ENCODE measurements around the gene NEK6.

NEK6 gene

GRCh38 chr9:124373851-124374250, 116.1 kb downstream of the NEK6 start:
- DNase-seq (ENCODE audit: low read depth): no peak

- DNase-seq (ENCODE audit: low read depth): no peak
These were observed 118.0 kb downstream of the NEK6 start for GRCh38 chr9:124375726-124376125.

GRCh38 chr9:124376329-124376728, 118.6 kb downstream of the NEK6 start:
- no peak for DNase-seq (ENCODE audit: low read depth)

- DNase-seq (ENCODE audit: low read depth): no peak
These were observed 120.0 kb downstream of the NEK6 start for GRCh38 chr9:124377551-124378406.

GRCh38 chr9:124381170-124381945, 123.6 kb downstream of the NEK6 start:
- DNase-seq (ENCODE audit: low read depth): no peak

GRCh38 chr9:124384210-124384609, 126.5 kb downstream of the NEK6 start:
- DNase-seq (ENCODE audit: low read depth): no peak

GRCh38 chr9:124384846-124385245, 127.1 kb downstream of the NEK6 start:
- no peak for DNase-seq (ENCODE audit: low read depth)

GRCh38 chr9:124385623-124386022, 127.9 kb downstream of the NEK6 start:
- no peak for DNase-seq (ENCODE audit: low read depth)

GRCh38 chr9:124386201-124386600, 128.5 kb downstream of the NEK6 start:
- DNase-seq (ENCODE audit: low read depth): no peak

GRCh38 chr9:124388275-124389048, 130.7 kb downstream of the NEK6 start:
- DNase-seq (ENCODE audit: low read depth): no peak

- DNase-seq (ENCODE audit: low read depth): no peak
These were observed 131.6 kb downstream of the NEK6 start for GRCh38 chr9:124389146-124389939.

GRCh38 chr9:124390794-124391658, 133.3 kb downstream of the NEK6 start:
- no peak for DNase-seq (ENCODE audit: low read depth)

GRCh38 chr9:124392254-124392870, 134.6 kb downstream of the NEK6 start:
- DNase-seq (ENCODE audit: low read depth): no peak

- DNase-seq (ENCODE audit: low read depth): no peak
These were observed 135.2 kb downstream of the NEK6 start for GRCh38 chr9:124392871-124393460.

GRCh38 chr9:124394167-124394566, 136.4 kb downstream of the NEK6 start:
- no peak for DNase-seq (ENCODE audit: low read depth)

GRCh38 chr9:124394596-124394995, 136.8 kb downstream of the NEK6 start:
- no peak for DNase-seq (ENCODE audit: low read depth)

- no peak for DNase-seq (ENCODE audit: low read depth)
These were observed 138.1 kb downstream of the NEK6 start for GRCh38 chr9:124395826-124396225.

GRCh38 chr9:124398191-124398935, 140.6 kb downstream of the NEK6 start:
- no peak for DNase-seq (ENCODE audit: low read depth)

- DNase-seq (ENCODE audit: low read depth): no peak
These were observed 141.7 kb downstream of the NEK6 start for GRCh38 chr9:124399323-124399967.
